ENCODE measurements around the gene KAT2A. TPM values are rescaled to one million over a fixed set of nuclear protein-coding genes. Genes with fewer than 3 reads are reported as not detected.

KAT2A gene
- polyA plus RNA-seq, 1 donor (not counting 4 experiments of a cell fraction or from before 2014, with no cell fraction given): 28.2 TPM

DNA sequence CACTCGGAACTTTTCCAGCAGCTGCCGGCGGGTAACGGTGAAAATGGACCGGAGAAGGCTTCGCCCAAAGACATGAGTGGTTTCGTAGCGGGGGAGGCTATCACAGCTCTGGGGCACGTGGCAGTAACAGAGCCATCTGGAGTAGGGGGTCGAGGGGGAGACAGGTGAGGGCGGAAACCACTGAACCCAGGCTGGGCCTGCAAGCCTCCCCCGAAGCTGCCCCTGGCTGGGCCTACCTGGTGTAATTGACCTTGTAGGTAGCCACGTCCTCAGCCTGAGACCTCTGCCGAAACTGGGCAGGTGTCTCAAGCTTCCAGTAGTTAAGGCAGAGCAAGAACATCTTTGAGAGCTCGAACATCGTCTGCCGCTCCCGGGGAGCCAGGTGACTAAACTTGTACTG lies 1.9 kb downstream of the KAT2A start:
- Histone ChIP-seq H4K20me1 (ENCODE audit: control insufficient read depth, extremely low read depth, insufficient read depth, low read length) (no peaks in the 10 kb centered on the region), H3K79me2 (ENCODE audit: control insufficient read depth, insufficient read depth, low read length) (peaks cover 3% of the 10 kb centered on the region), H3K9me3 (ENCODE audit: control insufficient read depth, low read depth, low read length) (no peaks in the 10 kb centered on the region), H3K4me2 (ENCODE audit: control insufficient read depth, extremely low read depth, insufficient read depth, low read depth, low read length) (no peak overlapping the region), H3K9me1 (ENCODE audit: control insufficient read depth, extremely low read depth, insufficient read depth, low read length) (no peaks in the 10 kb centered on the region), H3K9ac (ENCODE audit: control insufficient read depth, extremely low read depth, insufficient read depth, low read length) (no peak overlapping the region), H3K27me3 (ENCODE audit: control insufficient read depth, extremely low read depth, insufficient read depth, low read length) (no peaks in the 10 kb centered on the region), H2AFZ (ENCODE audit: control insufficient read depth, low read length) (no peak overlapping the region), H3K36me3 (ENCODE audit: control insufficient read depth in 2 of 2, extremely low read depth in 1 of 2, insufficient read depth in 2 of 2, low read length in 2 of 2) (peaks cover 16 to 26% of the 10 kb centered on the region in 2 experiments), H3K27ac (ENCODE audit: control insufficient read depth, insufficient read depth, low read length) (no peak overlapping the region), H3K4me3 (ENCODE audit: control insufficient read depth in 2 of 3, extremely low read depth in 1 of 3, insufficient read depth in 2 of 3, low read depth in 1 of 3, low read length in 3 of 3) (no peak overlapping the region), H3K4me1 (ENCODE audit: control insufficient read depth, extremely low read depth, insufficient read depth, low read length) (peaks cover 27% of the 10 kb centered on the region)
- FAIRE-seq (no peak), DNase-seq (ENCODE audit: low read depth, low spot score) (no peak)
- no peak for TF ChIP-seq EZH2 (IDR thresholded peaks at IDR 0.05; ENCODE audit: low read length)
- TF ChIP-seq, protein P1, sequence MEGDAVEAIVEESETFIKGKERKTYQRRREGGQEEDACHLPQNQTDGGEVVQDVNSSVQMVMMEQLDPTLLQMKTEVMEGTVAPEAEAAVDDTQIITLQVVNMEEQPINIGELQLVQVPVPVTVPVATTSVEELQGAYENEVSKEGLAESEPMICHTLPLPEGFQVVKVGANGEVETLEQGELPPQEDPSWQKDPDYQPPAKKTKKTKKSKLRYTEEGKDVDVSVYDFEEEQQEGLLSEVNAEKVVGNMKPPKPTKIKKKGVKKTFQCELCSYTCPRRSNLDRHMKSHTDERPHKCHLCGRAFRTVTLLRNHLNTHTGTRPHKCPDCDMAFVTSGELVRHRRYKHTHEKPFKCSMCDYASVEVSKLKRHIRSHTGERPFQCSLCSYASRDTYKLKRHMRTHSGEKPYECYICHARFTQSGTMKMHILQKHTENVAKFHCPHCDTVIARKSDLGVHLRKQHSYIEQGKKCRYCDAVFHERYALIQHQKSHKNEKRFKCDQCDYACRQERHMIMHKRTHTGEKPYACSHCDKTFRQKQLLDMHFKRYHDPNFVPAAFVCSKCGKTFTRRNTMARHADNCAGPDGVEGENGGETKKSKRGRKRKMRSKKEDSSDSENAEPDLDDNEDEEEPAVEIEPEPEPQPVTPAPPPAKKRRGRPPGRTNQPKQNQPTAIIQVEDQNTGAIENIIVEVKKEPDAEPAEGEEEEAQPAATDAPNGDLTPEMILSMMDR (optimal IDR thresholded peaks at IDR 0.05 in 1 of 3, IDR thresholded peaks at IDR 0.05 in 1 of 3, conservative IDR thresholded peaks at IDR 0.05 in 1 of 3; ENCODE audit: extremely low read depth in 1 of 3, insufficient read depth in 2 of 3, low read length in 3 of 3): no peak
- dilution Hi-C loops (cut with MboI; ENCODE audit: extremely low pct_ligation_motif_present, low sequenced_read_pairs): no loop called here

DNA sequence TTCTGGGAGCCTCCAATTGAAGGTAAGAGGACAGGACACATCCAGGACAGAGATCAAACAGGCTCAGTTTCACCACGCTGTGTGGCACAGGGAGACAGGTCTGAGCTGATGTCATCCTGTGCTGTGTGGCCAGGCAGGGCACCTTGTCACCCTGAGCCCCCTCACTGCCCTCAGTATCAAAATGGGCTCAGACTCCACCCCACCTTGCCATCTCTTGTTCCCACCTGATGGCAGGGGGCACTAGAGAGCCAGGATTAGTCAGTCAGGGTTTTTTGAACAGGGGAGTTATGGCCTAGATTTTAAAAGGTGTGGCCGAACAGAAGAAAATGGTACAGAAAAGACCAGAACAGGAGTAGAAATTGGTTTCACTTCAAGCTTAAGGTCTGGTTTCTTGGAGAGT lies 2.6 kb downstream of the KAT2A start:
- no peak overlapping the region for H3K4me3 ChIP-seq (ENCODE audit: control insufficient read depth in 2 of 3, extremely low read depth in 1 of 3, insufficient read depth in 2 of 3, low read depth in 1 of 3, low read length in 3 of 3)
- H3K9me1 ChIP-seq (ENCODE audit: control insufficient read depth, extremely low read depth, insufficient read depth, low read length): no peaks in the 10 kb centered on the region
- TF ChIP-seq, protein P1 (optimal IDR thresholded peaks at IDR 0.05 in 1 of 3, IDR thresholded peaks at IDR 0.05 in 1 of 3, conservative IDR thresholded peaks at IDR 0.05 in 1 of 3; ENCODE audit: extremely low read depth in 1 of 3, insufficient read depth in 2 of 3, low read length in 3 of 3): peak; percentile 29 to 72 (median 59)
- TF ChIP-seq EZH2 (IDR thresholded peaks at IDR 0.05; ENCODE audit: low read length): no peak
- H3K4me2 ChIP-seq (ENCODE audit: control insufficient read depth, extremely low read depth, insufficient read depth, low read depth, low read length): no peak overlapping the region
- peaks cover 3% of the 10 kb centered on the region for H3K79me2 ChIP-seq (ENCODE audit: control insufficient read depth, insufficient read depth, low read length)
- FAIRE-seq (no peak), DNase-seq (ENCODE audit: low read depth, low spot score) (no peak)
- H3K9ac ChIP-seq (ENCODE audit: control insufficient read depth, extremely low read depth, insufficient read depth, low read length): no peak overlapping the region
- H3K4me1 ChIP-seq (ENCODE audit: control insufficient read depth, extremely low read depth, insufficient read depth, low read length): peaks cover 28% of the 10 kb centered on the region
- no peak overlapping the region for H3K27ac ChIP-seq (ENCODE audit: control insufficient read depth, insufficient read depth, low read length)
- no peak overlapping the region for H2AFZ ChIP-seq (ENCODE audit: control insufficient read depth, low read length)
- no peaks in the 10 kb centered on the region for H3K9me3 ChIP-seq (ENCODE audit: control insufficient read depth, low read depth, low read length)
- peaks cover 18 to 26% of the 10 kb centered on the region in 2 experiments for H3K36me3 ChIP-seq (ENCODE audit: control insufficient read depth in 2 of 2, extremely low read depth in 1 of 2, insufficient read depth in 2 of 2, low read length in 2 of 2)
- no peaks in the 10 kb centered on the region for H3K27me3 ChIP-seq (ENCODE audit: control insufficient read depth, extremely low read depth, insufficient read depth, low read length)
- dilution Hi-C loops (cut with MboI; ENCODE audit: extremely low pct_ligation_motif_present, low sequenced_read_pairs): no loop called here
- no peaks in the 10 kb centered on the region for H4K20me1 ChIP-seq (ENCODE audit: control insufficient read depth, extremely low read depth, insufficient read depth, low read length)

Data from keratinocyte (primary cell).